Activated effector memory CD4-positive, alpha-beta T cell treated with Interleukin-2 at 50 U/mL for 16 hours (primary cell): Measurements from ENCODE around the gene FANCE.

Source experiments
- DNase-seq: peaks from one replicate; pipeline ENCODE4 v3.0.0-alpha.2; 2020

FANCE gene

GRCh38 chr6:35486005-35486925 is 34.1 kb downstream of the FANCE start:
- DNase-seq = no peak

- no peak for DNase-seq
Measured at GRCh38 chr6:35487658-35488516, 35.7 kb downstream of the FANCE start.

GRCh38 chr6:35488517-35488862 is 36.4 kb downstream of the FANCE start:
- no peak for DNase-seq

GRCh38 chr6:35489066-35489465 is 36.9 kb downstream of the FANCE start:
- DNase-seq = no peak

GRCh38 chr6:35489995-35490791 is 38.1 kb downstream of the FANCE start:
- DNase-seq = no peak

- no peak for DNase-seq
Measured at GRCh38 chr6:35490821-35491557, 38.9 kb downstream of the FANCE start.

- DNase-seq = no peak
Measured at GRCh38 chr6:35491558-35492257, 39.6 kb downstream of the FANCE start.

- no peak for DNase-seq
Measured at GRCh38 chr6:35492258-35492973, 40.3 kb downstream of the FANCE start.

GRCh38 chr6:35492974-35493284 is 40.8 kb downstream of the FANCE start:
- DNase-seq = no peak

GRCh38 chr6:35493307-35493983 is 41.3 kb downstream of the FANCE start:
- DNase-seq = no peak

- DNase-seq = no peak
Measured at GRCh38 chr6:35494161-35494563, 42.0 kb downstream of the FANCE start.

- DNase-seq = no peak
Measured at GRCh38 chr6:35495258-35496035, 43.3 kb downstream of the FANCE start.

GRCh38 chr6:35496036-35496840 is 44.1 kb downstream of the FANCE start:
- DNase-seq = no peak

- DNase-seq = peak; percentile 40
Measured at GRCh38 chr6:35496841-35497570, 44.9 kb downstream of the FANCE start, which contains the start of gene TEAD3. TEAD3 (minus strand) TSS chr6:35497079.

- peak; percentile 33 for DNase-seq
Measured at GRCh38 chr6:35497571-35498421, 45.7 kb downstream of the FANCE start.

GRCh38 chr6:35498422-35499067 is 46.4 kb downstream of the FANCE start:
- no peak for DNase-seq
